Thymus (tissue), 11 donors: ENCODE measurements around the gene GPC1. TPM values are rescaled to one million over a fixed set of nuclear protein-coding genes. Genes with fewer than 3 reads are reported as not detected.
"Not testable (repeated sequence)": the region's sequence is repeated elsewhere in the genome, so short reads cannot be mapped to it uniquely, and the experiment has no call there.

Source experiments
- DNase-seq, 9 donors: peaks; one replicate each; pipeline ENCODE4 v3.0.0-alpha.2; 2013; ENCODE audit warnings: low spot score in 9 of 9, low read depth in 6 of 9, missing footprints in 1 of 9
- H3K27ac ChIP-seq, 2 donors: one replicate each; pipeline ENCODE4 v1.5.1; 2013; ENCODE audit warnings: control low read depth in 1 of 2, low read depth in 1 of 2, low read length in 1 of 2, mild to moderate bottlenecking in 1 of 2, moderate library complexity in 1 of 2
- H3K27me3 ChIP-seq, 2 donors: one replicate each; pipeline ENCODE4 v1.5.1; 2013; ENCODE audit warnings: low read length in 1 of 2; ENCODE audit not compliant: control insufficient read depth in 2 of 2, insufficient read depth in 1 of 2
- H3K36me3 ChIP-seq, 2 donors: one replicate each; pipeline ENCODE4 v1.5.1; 2013; ENCODE audit warnings: low read length in 1 of 2, mild to moderate bottlenecking in 1 of 2, moderate library complexity in 1 of 2; ENCODE audit not compliant: control insufficient read depth in 2 of 2, insufficient read depth in 2 of 2
- H3K4me1 ChIP-seq, 2 donors: one replicate each; pipeline ENCODE4 v1.5.1; 2013; ENCODE audit warnings: low read length in 2 of 2; ENCODE audit not compliant: control insufficient read depth in 2 of 2, insufficient read depth in 2 of 2
- H3K4me3 ChIP-seq, 2 donors: one replicate each; pipeline ENCODE4 v1.5.1; 2013; ENCODE audit warnings: low read length in 2 of 2, control low read depth in 1 of 2, mild to moderate bottlenecking in 1 of 2
- H3K9me3 ChIP-seq, 2 donors: one replicate each; pipeline ENCODE4 v1.5.1; 2013; ENCODE audit warnings: low read length in 1 of 2, mild to moderate bottlenecking in 1 of 2; ENCODE audit not compliant: control insufficient read depth in 2 of 2, insufficient read depth in 1 of 2
- WGBS: extraction: QIAGEN DNeasy Blood & Tissue Kit; methylation state at CpG from one replicate; pipeline ENCODE4 v1.1.7; 2013; 5-methylcytosine and 5-hydroxymethylcytosine counted together
- polyA plus RNA-seq: library from polyadenylated mRNA; stranded (reverse); fragments of 200-250 nt; gene quantifications from one replicate; pipeline ENCODE4 v1.2.3, GENCODE V29; 2013
- total RNA-seq: library from RNA; stranded (reverse); fragments of 120-200 nt; gene quantifications from one replicate; pipeline ENCODE4 v1.2.4, GENCODE V29; 2013
- donor health status: healthy.

Gene GPC1
- total and polyA plus RNA-seq, 2 donors: 4.4 to 46.6 TPM

GRCh38 chr2:240494942-240495341 is 59.5 kb downstream of the GPC1 start:
- peaks cover 0 to 11% of the 10 kb centered on the region in 2 donors for H3K9me3 ChIP-seq
- not testable (repeated sequence) for H3K27ac ChIP-seq, DNase-seq, H3K27me3 ChIP-seq, H3K4me3 ChIP-seq, H3K36me3 ChIP-seq, H3K4me1 ChIP-seq
- WGBS: 93% methylated on average over 11 of the region's 11 CpGs

DNA sequence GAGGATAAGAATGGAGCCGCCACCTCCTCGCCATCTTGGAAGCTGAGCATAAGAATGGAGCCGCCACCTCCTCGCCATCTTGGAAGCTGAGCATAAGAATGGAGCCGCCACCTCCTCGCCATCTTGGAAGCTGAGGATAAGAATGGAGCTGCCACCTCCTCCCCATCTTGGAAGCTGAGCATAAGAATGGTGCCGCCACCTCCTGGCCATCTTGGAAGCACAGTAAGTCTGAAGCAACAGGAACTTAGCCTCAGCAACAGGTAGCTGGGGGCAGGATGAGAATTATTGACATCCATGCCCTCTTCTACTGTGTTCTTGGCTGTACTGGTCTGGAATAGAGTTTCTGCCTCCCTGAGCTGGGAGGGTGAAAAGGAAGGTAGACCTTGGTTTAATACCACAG is 61.6 kb downstream of the GPC1 start:
- not testable (repeated sequence) for H3K9me3 ChIP-seq, H3K27ac ChIP-seq, H3K27me3 ChIP-seq, H3K4me1 ChIP-seq, DNase-seq, H3K4me3 ChIP-seq
- 98% methylated on average over 7 of the region's 7 CpGs for WGBS
- H3K36me3 ChIP-seq: peaks cover 0 to 14% of the 10 kb centered on the region in 2 donors

DNA sequence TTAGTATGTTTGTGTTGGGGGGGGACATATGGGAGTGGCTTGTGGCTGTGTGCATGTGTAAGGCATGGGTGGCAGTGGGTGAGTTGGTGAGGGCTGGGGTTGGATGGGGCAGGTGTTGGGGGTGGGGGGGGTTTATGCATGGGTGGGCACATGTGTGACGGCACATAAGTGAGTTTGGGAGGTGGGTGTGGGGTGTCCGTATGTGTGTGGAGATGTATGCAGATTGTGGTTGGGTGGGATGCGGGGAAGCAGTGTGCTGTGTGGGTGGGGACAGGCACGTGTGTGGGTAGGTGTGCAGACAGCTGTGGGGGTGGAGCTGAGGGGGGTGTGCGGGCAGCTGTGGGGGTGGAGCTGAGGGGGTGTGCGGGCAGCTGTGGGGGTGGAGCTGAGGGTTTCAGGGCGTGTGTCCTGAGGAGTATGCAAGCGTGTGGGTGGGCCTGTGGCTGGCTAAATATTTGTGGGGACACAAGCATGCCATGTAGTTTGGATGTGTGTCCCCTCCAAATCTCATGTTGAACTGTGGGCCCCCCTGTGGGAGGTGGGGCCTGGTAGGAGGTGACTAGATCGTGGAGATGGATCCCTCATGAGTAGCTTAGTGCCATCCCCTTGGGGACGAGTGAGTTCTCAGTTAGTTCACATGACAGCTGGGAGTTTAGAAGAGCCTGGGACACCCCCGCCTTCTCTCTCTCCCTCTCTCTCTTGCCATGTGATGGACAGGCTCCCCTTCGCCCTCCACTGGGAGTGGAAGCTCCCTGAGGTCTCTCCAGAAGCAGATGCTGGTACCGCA is 62.9 kb downstream of the GPC1 start:
- peaks cover 0 to 8% of the 10 kb centered on the region in 2 donors for H3K9me3 ChIP-seq
- H3K27me3 ChIP-seq: no peaks in the 10 kb centered on the region
- DNase-seq: no peak
- H3K4me3 ChIP-seq: no peak overlapping the region
- no peaks in the 10 kb centered on the region for H3K4me1 ChIP-seq
- no peak overlapping the region for H3K27ac ChIP-seq
- H3K36me3 ChIP-seq: peaks cover 0 to 14% of the 10 kb centered on the region in 2 donors
- 95% methylated on average over 13 of the region's 13 CpGs for WGBS

DNA sequence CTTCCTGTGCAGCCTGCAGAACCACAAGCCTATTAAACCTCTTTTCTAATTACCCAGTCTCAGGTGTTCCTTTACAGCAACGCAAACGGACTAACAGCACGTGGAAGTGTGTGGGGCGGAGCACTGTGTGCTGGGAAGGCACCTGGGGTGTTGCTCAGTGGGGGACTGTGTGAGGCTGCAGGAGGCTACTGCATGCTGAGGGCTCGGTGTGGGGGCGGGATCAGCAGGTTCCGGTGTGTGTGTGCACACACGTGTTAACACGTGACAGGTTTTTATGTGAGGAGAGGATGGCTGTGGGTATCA is 63.4 kb downstream of the GPC1 start:
- Histone ChIP-seq H3K9me3 (peaks cover 0 to 3% of the 10 kb centered on the region in 2 donors), H3K27ac (no peak overlapping the region), H3K4me1 (no peaks in the 10 kb centered on the region), H3K36me3 (peaks cover 0 to 14% of the 10 kb centered on the region in 2 donors), H3K4me3 (no peak overlapping the region), H3K27me3 (no peaks in the 10 kb centered on the region)
- no peak for DNase-seq
- WGBS: 98% methylated on average over 9 of the region's 9 CpGs

- Histone ChIP-seq H3K4me3 (no peak overlapping the region), H3K9me3 (no peaks in the 10 kb centered on the region), H3K27me3 (no peaks in the 10 kb centered on the region), H3K4me1 (no peaks in the 10 kb centered on the region), H3K27ac (no peak overlapping the region), H3K36me3 (peaks cover 0 to 14% of the 10 kb centered on the region in 2 donors)
- DNase-seq: no peak
- WGBS: 93% methylated on average over 32 of the region's 32 CpGs
Measured at GRCh38 chr2:240499309-240500301, 64.1 kb downstream of the GPC1 start.

- 98% methylated on average over 24 of the region's 24 CpGs for WGBS
- H3K4me1 ChIP-seq: no peaks in the 10 kb centered on the region
- DNase-seq: no peak
- H3K9me3 ChIP-seq: no peaks in the 10 kb centered on the region
- no peak overlapping the region for H3K27ac ChIP-seq
- peaks cover 0 to 14% of the 10 kb centered on the region in 2 donors for H3K36me3 ChIP-seq
- no peak overlapping the region for H3K4me3 ChIP-seq
- H3K27me3 ChIP-seq: no peaks in the 10 kb centered on the region
Measured at GRCh38 chr2:240500561-240501423, 65.3 kb downstream of the GPC1 start.

DNA sequence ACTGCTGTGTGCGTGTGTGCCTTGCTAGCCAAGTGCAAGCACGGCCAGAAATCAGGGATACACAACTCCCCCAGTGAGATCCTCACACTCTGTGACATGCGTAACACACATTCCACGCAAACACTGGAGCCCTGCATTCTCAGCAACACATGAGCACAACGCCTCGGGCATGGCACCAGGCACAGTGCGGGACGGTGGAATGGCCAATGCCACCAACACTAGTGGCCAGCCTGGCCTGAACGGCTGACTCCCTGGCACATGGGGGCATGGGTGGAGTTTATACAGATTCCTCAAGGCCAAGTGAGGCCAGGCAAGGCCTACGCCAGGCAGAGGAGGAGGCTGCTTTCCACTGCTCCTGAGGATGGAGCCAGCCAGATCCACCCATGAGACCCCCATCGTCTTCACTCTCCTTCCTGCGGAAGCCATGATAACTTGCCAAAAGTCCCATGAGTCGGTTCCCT is 66.1 kb downstream of the GPC1 start:
- Histone ChIP-seq H3K4me3 (no peak overlapping the region), H3K27me3 (no peaks in the 10 kb centered on the region), H3K4me1 (no peaks in the 10 kb centered on the region), H3K27ac (no peak overlapping the region), H3K36me3 (peaks cover 0 to 14% of the 10 kb centered on the region in 2 donors), H3K9me3 (no peaks in the 10 kb centered on the region)
- DNase-seq: no peak
- 96% methylated on average over 13 of the region's 13 CpGs for WGBS

- Histone ChIP-seq H3K9me3 (no peaks in the 10 kb centered on the region), H3K4me3 (no peak overlapping the region), H3K36me3 (peaks cover 0 to 14% of the 10 kb centered on the region in 2 donors), H3K27ac (no peak overlapping the region), H3K27me3 (no peaks in the 10 kb centered on the region), H3K4me1 (no peaks in the 10 kb centered on the region)
- no peak for DNase-seq
- WGBS: 98% methylated on average over 5 of the region's 5 CpGs
Measured at GRCh38 chr2:240502059-240502429, 66.6 kb downstream of the GPC1 start.
